LNCaP clone FGC (cell line): Measurements from ENCODE around the gene ZNF280C.
"Not testable (repeated sequence)": the region's sequence is repeated elsewhere in the genome, so short reads cannot be mapped to it uniquely, and the experiment has no call there.

Experiments
- DNase-seq: peaks from one replicate; pipeline ENCODE4 v3.0.0-alpha.2; 2011; ENCODE audit warnings: low read depth
- H3K4me3 ChIP-seq: 2 replicates; pipeline ENCODE4 v1.5.1; 2011; ENCODE audit warnings: mild to moderate bottlenecking, low read depth, low read length, control low read depth
- CTCF ChIP-seq: IDR thresholded peaks from 2 replicates; pipeline ENCODE4 v1.5.1; 2012; ENCODE audit warnings: mild to moderate bottlenecking; ENCODE audit not compliant: control insufficient read depth, insufficient read depth; ENCODE audit errors: extremely low read depth

The ZNF280C gene

DNA sequence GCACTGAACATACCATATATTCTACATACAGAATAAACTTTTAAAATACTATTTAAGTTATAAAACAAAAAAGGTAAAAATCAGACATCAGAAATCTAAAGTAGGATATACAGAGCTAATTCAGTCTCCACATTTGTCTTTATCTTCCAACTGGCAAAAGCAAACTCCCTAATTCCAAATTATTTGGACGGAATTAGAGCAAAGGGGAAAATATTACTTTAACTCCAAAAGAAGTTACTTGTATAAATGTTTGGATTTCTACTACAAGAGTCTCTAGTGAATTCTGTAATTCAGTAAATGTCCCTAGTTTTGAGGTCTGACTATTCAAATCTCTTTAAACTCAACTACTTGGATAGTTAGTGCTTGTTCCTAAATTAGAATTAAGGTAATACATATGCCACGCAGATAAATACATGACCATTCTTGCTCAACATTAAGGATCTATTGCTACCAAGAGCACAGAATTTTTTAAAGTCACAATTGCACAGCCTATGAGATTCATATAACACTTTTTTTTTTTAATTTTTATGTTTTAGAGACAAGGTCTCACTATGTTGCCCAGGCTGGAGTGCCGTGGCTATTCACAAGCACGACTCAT, 7.3 kb downstream of the ZNF280C start:
- no peak for DNase-seq
- no peak overlapping the region for H3K4me3 ChIP-seq
- TF ChIP-seq CTCF = no peak

DNA sequence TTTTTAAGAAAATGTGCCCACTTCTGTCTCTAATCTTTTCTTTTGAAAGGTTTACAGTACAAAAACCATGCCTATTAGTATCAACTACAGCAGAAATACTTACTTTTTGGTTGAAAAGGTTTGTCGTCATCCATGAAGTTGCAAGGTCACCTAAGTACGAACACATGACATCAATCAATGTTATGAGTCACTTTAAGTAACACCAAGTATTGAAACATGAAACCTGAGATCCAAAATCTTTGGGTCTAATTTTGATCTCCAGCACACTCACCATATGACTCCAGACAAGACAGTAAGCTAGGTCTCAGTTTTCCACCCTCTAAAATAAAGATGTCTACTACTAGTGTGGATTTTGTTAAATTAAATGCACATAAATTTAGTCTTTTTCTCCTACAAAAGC, 8.4 kb downstream of the ZNF280C start:
- no peak for DNase-seq
- no peak for TF ChIP-seq CTCF
- H3K4me3 ChIP-seq = no peak overlapping the region

DNA sequence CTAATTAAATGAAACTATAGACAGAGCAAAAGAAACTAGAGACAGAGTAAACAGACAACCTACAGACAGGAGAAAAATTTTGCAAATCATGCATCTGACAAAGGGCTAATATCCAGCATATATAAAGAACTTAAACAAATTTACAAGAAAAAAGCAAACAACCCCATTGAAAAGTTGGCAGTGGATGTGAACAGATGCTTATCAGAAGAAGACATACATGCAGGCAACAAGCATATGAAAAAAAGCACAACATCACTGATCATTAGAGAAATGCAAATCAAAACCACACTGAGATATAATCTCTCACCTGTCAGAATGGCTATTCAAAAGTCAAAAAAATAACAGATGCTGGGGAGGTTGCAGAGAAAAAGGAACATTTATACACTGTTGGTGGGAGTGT, 14.8 kb downstream of the ZNF280C start:
- DNase-seq = peak; percentile 83
- TF ChIP-seq CTCF = no peak
- H3K4me3 ChIP-seq = no peak overlapping the region

DNA sequence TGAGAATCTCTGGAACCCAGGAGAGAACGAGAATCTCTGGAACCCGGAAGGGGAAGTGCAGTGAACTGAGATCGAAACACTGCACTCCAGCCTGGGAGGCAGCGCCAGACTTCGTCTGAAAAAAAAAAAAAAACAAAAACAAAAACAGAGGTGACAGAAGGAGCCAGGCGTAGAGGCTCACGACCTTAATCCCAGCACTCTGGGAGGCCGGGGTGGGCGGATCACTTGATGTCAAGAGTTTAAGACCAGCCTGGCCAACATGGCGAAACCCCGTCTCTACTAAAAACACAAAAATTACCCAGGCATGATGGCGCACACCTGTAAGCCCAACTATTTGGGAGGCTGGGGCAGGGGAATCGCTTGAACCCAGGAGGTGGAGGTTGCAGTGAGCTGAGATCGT, 17.0 kb downstream of the ZNF280C start:
- DNase-seq = no peak
- H3K4me3 ChIP-seq = no peak overlapping the region
- no peak for TF ChIP-seq CTCF

DNA sequence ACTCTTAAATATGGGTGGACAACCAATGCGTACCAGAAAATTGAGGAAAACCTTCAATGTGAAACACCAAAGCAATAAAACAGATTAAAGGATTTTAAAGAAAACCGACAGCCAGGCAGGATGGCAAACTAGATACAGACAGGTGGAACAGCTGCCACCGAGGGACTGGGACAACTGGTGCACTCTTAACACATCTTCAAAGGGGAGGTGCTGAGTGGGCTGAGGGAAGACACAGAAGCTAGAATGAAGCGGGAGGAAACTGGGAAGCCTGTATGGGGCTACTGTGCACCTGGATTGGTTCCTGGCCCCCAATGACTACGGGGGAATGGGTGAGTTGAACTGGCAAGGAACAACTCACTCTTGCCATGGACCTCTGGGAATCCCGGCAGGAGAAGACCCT, 20.7 kb downstream of the ZNF280C start:
- DNase-seq = no peak
- no peak overlapping the region for H3K4me3 ChIP-seq
- TF ChIP-seq CTCF = no peak

GRCh38 chrX:130246084-130246483, 22.6 kb downstream of the ZNF280C start:
- no peak for TF ChIP-seq CTCF
- DNase-seq = no peak
- H3K4me3 ChIP-seq = no peak overlapping the region

DNA sequence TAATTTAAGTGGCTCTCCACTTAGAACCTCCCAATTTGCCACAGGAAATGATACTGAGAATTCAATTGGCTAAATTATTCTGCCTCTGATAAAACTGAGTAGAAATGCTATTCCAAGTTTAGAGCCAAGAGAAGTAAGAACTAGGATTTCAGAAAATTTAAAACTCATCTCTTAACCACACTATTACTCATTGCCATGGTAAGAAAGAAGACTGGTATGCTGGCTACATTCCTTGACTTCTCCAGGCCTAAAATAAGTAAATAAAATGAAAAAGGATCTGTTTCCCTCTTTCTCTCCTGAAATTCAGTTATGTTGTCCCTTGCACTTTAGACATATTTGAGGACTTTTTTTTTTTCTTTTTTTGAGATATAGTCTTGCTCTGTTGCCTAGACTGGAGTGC, 23.3 kb downstream of the ZNF280C start:
- H3K4me3 ChIP-seq = no peak overlapping the region
- no peak for DNase-seq
- no peak for TF ChIP-seq CTCF

DNA sequence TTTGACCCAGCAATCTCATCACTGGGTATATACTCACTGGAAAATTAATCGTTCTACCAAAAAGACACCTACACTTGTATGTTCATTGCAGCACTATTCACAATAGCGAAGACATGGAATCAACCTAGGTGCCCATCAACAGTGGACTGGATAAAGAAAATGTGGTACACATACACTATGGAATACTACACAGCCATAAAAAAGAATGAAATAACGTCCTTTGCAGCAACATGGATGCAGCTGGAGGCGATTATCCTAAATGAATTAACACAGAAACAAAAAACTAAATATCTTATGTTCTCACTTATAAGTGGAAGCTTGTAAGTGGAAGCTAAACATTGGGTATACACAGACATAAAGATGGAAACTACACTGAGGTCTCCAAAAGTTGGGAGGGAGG, 37.5 kb downstream of the ZNF280C start:
- not testable (repeated sequence) for H3K4me3 ChIP-seq, DNase-seq
